22Rv1 (cell line): ENCODE measurements around the gene ALPI.

Source experiments
- ZFX ChIP-seq: fragments of 450-650 bp; IDR thresholded peaks from 2 replicates; pipeline ENCODE4 v1.6.1; 2017; ENCODE audit warnings: antibody characterized with exemption, borderline replicate concordance
- TF ChIP-seq, protein P1 (sequence below): fragments of 450-650 bp; IDR thresholded peaks from 2 replicates; pipeline ENCODE4 v1.5.1; 2017; ENCODE audit warnings: mild to moderate bottlenecking

DNA sequence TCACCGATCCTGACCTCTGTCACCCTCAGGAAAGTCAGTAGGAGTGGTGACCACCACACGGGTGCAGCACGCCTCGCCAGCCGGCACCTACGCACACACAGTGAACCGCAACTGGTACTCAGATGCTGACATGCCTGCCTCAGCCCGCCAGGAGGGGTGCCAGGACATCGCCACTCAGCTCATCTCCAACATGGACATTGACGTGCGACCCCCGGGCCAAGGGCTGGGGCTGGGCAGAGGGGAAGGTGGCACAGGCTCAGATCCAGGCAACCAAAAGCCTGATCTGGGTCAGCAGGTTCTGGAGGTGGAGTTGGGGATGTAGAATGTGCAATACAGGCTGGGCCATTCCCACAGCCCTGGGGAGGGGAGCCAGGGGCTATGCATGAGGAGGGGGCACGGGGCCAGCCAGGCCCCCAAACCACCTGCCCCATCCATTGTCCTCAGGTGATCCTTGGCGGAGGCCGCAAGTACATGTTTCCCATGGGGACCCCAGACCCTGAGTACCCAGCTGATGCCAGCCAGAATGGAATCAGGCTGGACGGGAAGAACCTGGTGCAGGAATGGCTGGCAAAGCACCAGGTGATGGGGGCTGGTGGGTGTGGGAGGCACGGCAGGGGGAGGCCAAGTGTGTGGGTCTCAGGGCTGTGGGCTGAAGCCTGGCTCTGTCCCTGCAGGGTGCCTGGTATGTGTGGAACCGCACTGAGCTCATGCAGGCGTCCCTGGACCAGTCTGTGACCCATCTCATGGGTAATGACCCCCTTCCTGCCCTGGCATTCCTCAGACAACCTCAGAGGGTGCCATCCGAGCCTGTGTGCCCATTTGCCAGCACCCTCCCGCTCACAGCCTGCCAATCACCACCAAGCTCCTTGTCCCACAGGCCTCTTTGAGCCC lies 1.4 kb downstream of the ALPI start:
- TF ChIP-seq, protein P1, sequence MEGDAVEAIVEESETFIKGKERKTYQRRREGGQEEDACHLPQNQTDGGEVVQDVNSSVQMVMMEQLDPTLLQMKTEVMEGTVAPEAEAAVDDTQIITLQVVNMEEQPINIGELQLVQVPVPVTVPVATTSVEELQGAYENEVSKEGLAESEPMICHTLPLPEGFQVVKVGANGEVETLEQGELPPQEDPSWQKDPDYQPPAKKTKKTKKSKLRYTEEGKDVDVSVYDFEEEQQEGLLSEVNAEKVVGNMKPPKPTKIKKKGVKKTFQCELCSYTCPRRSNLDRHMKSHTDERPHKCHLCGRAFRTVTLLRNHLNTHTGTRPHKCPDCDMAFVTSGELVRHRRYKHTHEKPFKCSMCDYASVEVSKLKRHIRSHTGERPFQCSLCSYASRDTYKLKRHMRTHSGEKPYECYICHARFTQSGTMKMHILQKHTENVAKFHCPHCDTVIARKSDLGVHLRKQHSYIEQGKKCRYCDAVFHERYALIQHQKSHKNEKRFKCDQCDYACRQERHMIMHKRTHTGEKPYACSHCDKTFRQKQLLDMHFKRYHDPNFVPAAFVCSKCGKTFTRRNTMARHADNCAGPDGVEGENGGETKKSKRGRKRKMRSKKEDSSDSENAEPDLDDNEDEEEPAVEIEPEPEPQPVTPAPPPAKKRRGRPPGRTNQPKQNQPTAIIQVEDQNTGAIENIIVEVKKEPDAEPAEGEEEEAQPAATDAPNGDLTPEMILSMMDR, result no peak
- no peak for TF ChIP-seq ZFX
